ENCODE data around the gene AFAP1.

AFAP1 gene

DNA sequence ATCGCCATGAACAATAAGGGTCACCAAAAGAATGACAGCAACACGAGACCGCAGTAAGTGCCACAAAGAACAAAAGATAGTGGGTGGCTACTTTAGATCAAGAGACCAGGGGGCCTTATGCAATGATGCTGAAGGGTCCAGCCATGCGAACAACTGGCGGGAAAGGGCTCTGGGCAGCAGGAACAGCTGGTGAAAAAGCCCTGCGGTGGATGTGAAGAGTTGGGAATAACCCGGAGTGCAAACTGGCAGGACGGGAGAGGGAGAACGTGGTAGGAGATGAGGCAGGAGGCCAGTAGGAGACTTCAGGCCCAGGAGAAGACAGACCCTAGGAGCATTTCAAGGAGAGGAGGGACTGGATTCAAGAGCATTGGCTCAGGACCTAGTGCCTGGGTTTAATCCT lies 120.2 kb downstream of the AFAP1 start:
- in situ Hi-C loops (cut with MboI; ENCODE audit: low sequenced_read_pairs, unreplicated experiment) = no loop called here
- no peak for DNase-seq (ENCODE audit: low spot score)
- TF ChIP-seq, protein P1, sequence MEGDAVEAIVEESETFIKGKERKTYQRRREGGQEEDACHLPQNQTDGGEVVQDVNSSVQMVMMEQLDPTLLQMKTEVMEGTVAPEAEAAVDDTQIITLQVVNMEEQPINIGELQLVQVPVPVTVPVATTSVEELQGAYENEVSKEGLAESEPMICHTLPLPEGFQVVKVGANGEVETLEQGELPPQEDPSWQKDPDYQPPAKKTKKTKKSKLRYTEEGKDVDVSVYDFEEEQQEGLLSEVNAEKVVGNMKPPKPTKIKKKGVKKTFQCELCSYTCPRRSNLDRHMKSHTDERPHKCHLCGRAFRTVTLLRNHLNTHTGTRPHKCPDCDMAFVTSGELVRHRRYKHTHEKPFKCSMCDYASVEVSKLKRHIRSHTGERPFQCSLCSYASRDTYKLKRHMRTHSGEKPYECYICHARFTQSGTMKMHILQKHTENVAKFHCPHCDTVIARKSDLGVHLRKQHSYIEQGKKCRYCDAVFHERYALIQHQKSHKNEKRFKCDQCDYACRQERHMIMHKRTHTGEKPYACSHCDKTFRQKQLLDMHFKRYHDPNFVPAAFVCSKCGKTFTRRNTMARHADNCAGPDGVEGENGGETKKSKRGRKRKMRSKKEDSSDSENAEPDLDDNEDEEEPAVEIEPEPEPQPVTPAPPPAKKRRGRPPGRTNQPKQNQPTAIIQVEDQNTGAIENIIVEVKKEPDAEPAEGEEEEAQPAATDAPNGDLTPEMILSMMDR (IDR thresholded peaks at IDR 0.05; ENCODE audit: borderline replicate concordance, control extremely low read depth, extremely low read depth, insufficient read depth, missing control alignments) = no peak

DNA sequence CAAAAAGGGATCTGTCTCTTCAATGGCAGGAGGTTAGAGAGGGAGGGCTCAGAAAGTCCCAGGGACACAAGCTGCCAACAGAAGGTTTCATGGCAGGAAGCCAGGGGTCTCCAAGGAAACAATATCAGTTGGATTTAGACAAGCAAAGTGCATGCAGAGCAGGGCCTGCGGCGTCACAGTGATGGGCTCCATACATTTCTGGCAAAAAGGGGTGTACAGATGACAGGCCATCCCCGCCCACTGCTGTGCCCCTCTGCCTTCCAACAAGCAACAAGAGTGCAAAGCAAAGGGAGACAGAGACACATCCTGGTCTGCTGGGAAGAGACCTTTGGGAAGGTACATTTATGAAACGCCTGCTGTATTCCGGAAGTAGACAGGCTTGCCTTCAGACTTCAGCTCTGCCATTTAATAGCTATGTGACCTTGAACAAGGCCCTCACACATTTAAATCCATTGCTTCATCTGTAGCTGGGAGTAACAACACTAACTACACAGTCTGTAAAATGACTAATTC lies 121.2 kb downstream of the AFAP1 start:
- in situ Hi-C loops (cut with MboI; ENCODE audit: low sequenced_read_pairs, unreplicated experiment) = no loop called here
- TF ChIP-seq, protein P1 (IDR thresholded peaks at IDR 0.05; ENCODE audit: borderline replicate concordance, control extremely low read depth, extremely low read depth, insufficient read depth, missing control alignments) = no peak
- DNase-seq (ENCODE audit: low spot score) = no peak

DNA sequence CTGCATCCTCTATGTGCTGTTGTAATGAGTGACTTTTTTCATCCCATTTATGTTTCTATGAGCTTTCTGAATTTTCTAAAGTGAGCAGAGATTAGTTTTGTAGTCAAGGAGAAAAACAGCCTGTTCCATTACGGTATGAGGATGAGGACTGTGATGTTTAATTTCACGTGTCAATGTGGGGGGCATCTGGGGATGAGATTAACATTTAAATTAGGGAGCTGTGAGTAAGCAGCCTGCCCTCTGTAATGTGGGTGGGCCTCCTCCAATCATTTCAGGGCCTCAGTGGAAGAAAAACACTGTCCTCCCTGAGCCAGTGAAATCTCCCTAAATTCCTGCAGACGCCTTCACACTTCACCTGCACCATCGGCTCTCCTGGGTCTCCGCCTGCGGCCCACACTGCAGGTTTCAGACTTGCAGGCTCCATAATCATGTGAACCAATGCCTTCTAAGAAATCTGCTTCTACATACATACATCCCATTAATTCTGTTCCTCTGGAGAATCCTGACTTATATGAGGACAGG lies 121.7 kb downstream of the AFAP1 start:
- in situ Hi-C loops (cut with MboI; ENCODE audit: low sequenced_read_pairs, unreplicated experiment) = no loop called here
- TF ChIP-seq, protein P1 (IDR thresholded peaks at IDR 0.05; ENCODE audit: borderline replicate concordance, control extremely low read depth, extremely low read depth, insufficient read depth, missing control alignments) = no peak
- DNase-seq (ENCODE audit: low spot score) = no peak

DNA sequence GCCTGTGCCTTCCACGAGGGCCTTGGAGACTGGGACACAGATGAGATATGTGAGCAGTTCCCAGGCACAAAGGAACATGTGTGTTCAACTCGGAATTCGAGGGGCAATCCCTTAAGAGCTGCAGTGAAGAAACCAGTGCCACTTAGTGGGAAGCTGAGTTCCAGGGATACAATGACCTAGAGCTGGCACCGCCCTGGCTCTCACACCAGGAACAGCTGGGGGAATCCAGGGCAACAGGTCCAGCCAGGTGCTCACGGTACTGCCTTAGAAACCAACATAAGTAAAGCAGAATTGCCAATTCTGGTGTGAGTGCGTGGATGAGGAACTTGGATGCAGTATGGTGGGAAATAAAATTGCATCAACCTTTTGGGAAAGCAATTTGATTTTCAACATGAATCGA lies 122.9 kb downstream of the AFAP1 start:
- in situ Hi-C loops (cut with MboI; ENCODE audit: low sequenced_read_pairs, unreplicated experiment) = no loop called here
- TF ChIP-seq, protein P1 (IDR thresholded peaks at IDR 0.05; ENCODE audit: borderline replicate concordance, control extremely low read depth, extremely low read depth, insufficient read depth, missing control alignments) = no peak
- DNase-seq (ENCODE audit: low spot score) = no peak

DNA sequence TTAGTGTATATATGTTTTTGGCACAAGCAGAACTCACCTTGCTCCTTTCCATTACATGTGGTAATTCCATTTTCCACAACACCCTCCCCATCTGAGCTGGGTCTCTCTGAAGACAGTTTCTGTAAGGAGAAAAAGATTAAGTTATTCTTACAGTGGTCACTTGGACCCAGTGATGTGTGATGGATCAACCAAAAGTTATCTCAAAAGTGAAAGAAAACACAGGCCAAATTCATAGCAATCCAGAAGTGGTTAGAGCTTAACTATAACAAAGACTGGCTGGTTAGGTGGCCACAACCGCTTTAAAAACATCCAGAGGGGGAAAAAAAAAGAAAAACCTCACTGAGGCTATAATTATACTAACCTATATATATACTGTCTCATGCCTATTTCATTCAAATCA lies 123.7 kb downstream of the AFAP1 start:
- in situ Hi-C loops (cut with MboI; ENCODE audit: low sequenced_read_pairs, unreplicated experiment) = no loop called here
- TF ChIP-seq, protein P1 (IDR thresholded peaks at IDR 0.05; ENCODE audit: borderline replicate concordance, control extremely low read depth, extremely low read depth, insufficient read depth, missing control alignments) = no peak
- DNase-seq (ENCODE audit: low spot score) = no peak

DNA sequence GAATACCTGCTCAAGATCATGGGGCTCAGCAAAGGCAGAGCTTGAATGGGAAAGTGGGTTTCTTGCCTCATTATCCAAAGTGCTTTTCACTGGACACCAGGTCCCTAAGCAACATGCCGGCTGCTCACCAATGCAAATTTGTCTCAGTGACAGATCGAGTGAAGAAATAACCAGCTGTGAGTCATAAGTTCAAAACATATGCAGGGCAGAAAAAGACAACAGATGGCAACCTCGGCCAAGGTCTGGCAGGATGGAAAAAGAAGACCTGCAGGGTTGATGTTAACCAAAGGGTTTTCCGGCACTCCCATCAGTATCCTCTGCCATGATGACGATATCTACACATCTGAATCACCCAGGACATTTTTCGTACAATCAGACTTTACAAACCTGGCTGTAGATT lies 124.1 kb downstream of the AFAP1 start:
- in situ Hi-C loops (cut with MboI; ENCODE audit: low sequenced_read_pairs, unreplicated experiment) = no loop called here
- DNase-seq (ENCODE audit: low spot score) = no peak
- TF ChIP-seq, protein P1 (IDR thresholded peaks at IDR 0.05; ENCODE audit: borderline replicate concordance, control extremely low read depth, extremely low read depth, insufficient read depth, missing control alignments) = no peak
